Panc1 (cell line): ENCODE measurements around the gene CTSO.

Experiments used
- CTCF ChIP-seq: fragments of 450-650 bp; IDR thresholded peaks from 2 replicates; pipeline ENCODE4 v1.5.1; 2017; ENCODE audit warnings: mild to moderate bottlenecking
- POLR2AphosphoS5 ChIP-seq: IDR thresholded peaks from 2 replicates; pipeline ENCODE4 v1.6.1; 2012; ENCODE audit warnings: mild to moderate bottlenecking, low read depth, low read length, moderate library complexity
- TCF7L2 ChIP-seq: IDR thresholded peaks from 2 replicates; pipeline ENCODE4 v1.6.1; 2011; ENCODE audit warnings: mild to moderate bottlenecking, low read depth, low read length, inconsistent platforms

- TF ChIP-seq CTCF (no peak), POLR2AphosphoS5 (no peak), TCF7L2 (no peak)
These were observed 62.6 kb downstream of the CTSO start for GRCh38 chr4:155891058-155891457.
